B cell (primary cell): Measurements from ENCODE around the gene PSTPIP1. TPM values are rescaled to one million over a fixed set of nuclear protein-coding genes. Genes with fewer than 3 reads are reported as not detected.

Experiments
- ATAC-seq: fragments of 200-7000 bp; cut with Tn5 transposase; one replicate; pipeline ENCODE4 v1.10.0; 2021; ENCODE audit warnings: low read depth, mild to moderate bottlenecking, moderate number of reproducible peaks, moderate library complexity
- CTCF ChIA-PET: fragments of 350-600 bp; sonication (Branson Sonifier 250); formaldehyde crosslinking; loops from one replicate; lab custom pipeline; 2021; ENCODE audit warnings: antibody characterized with exemption, inconsistent platforms; lab: Charles Lee
- POLR2A ChIA-PET: fragments of 350-600 bp; sonication (Branson Sonifier 250); formaldehyde crosslinking; loops from one replicate; lab custom pipeline; 2021; ENCODE audit warnings: antibody characterized with exemption; lab: Charles Lee
- DNase-seq: peaks from one replicate; pipeline ENCODE4 v3.0.0; 2013
- H2AFZ ChIP-seq: 2 replicates; pipeline ENCODE4 v1.6.1; 2012; ENCODE audit warnings: mild to moderate bottlenecking, low read depth, low read length; ENCODE audit not compliant: insufficient read depth, poor library complexity, severe bottlenecking
- H3K27ac ChIP-seq, 2 donors: 1 replicate in 1 of 2; 2 replicates in 1 of 2; pipeline ENCODE4 v1.5.1; 2012 to 2013; ENCODE audit warnings: low read length in 2 of 2, mild to moderate bottlenecking in 2 of 2, moderate library complexity in 1 of 2
- H3K27me3 ChIP-seq, 4 experiments: fragments of 200-600 bp in 1 of 4; sonication (generic) in 1 of 4; replicated peaks in 1 of 4; 1 replicate in 2 of 4; 2 replicates in 2 of 4; pipeline versions ENCODE4 v1.6.1 to v1.7.0; 2013 to 2016; ENCODE audit warnings: low read length in 3 of 4, mild to moderate bottlenecking in 2 of 4, mixed read lengths in 1 of 4, moderate library complexity in 1 of 4; ENCODE audit not compliant: insufficient read depth in 4 of 4, control insufficient read depth in 3 of 4; ENCODE audit errors: control extremely low read depth in 1 of 4
- H3K36me3 ChIP-seq, 2 experiments: replicated peaks in 1 of 2; 1 replicate in 1 of 2; 2 replicates in 1 of 2; pipeline versions ENCODE4 v1.6.1 to v1.7.1; 2013; ENCODE audit warnings: low read length in 1 of 2; ENCODE audit not compliant: insufficient read depth in 2 of 2, control insufficient read depth in 1 of 2; ENCODE audit errors: control extremely low read depth in 1 of 2, extremely low read depth in 1 of 2
- H3K4me1 ChIP-seq, 2 donors: fragments of 200-600 bp in 1 of 2; sonication (generic) in 1 of 2; 1 replicate in 1 of 2; 2 replicates in 1 of 2; pipeline versions ENCODE4 v1.5.1 to v1.6.1; 2013 to 2017; ENCODE audit warnings: low read length in 2 of 2; ENCODE audit not compliant: control insufficient read depth in 2 of 2, insufficient read depth in 2 of 2
- H3K4me2 ChIP-seq: replicated peaks from 2 replicates; pipeline ENCODE3; 2012; ENCODE audit warnings: mild to moderate bottlenecking, low read depth, low read length; ENCODE audit not compliant: poor library complexity, severe bottlenecking
- H3K4me3 ChIP-seq, 5 experiments: fragments of 200-600 bp in 1 of 5; sonication (generic) in 1 of 5; 1 replicate in 3 of 5; 2 replicates in 2 of 5; pipeline versions ENCODE4 v1.5.1 to v1.7.0; 2011 to 2016; ENCODE audit warnings: low read length in 4 of 5, mild to moderate bottlenecking in 4 of 5, low read depth in 2 of 5, control low read depth in 1 of 5, moderate library complexity in 1 of 5; ENCODE audit not compliant: insufficient read depth in 1 of 5; ENCODE audit errors: control extremely low read depth in 1 of 5, extremely low read depth in 1 of 5
- H3K79me2 ChIP-seq: fragments of 200-600 bp; sonication (generic); one replicate; pipeline ENCODE4 v1.6.0; 2016; ENCODE audit warnings: low read length; ENCODE audit not compliant: control insufficient read depth, insufficient read depth
- H3K9ac ChIP-seq: fragments of 200-600 bp; sonication (generic); 2 replicates; pipeline ENCODE4 v1.6.1; 2017; ENCODE audit warnings: mild to moderate bottlenecking, low read length, moderate library complexity
- H3K9me3 ChIP-seq, 3 donors: one replicate each; pipeline versions ENCODE4 v1.6.1 to v1.7.1; 2013; ENCODE audit warnings: low read length in 2 of 3; ENCODE audit not compliant: control insufficient read depth in 2 of 3, insufficient read depth in 1 of 3; ENCODE audit errors: control extremely low read depth in 1 of 3
- H4K20me1 ChIP-seq: 2 replicates; pipeline ENCODE4 v1.6.0; 2012; ENCODE audit warnings: mild to moderate bottlenecking, low read length; ENCODE audit not compliant: insufficient read depth, control insufficient read depth, poor library complexity, severe bottlenecking
- H3K27ac Mint-ChIP-seq: one replicate; pipeline ENCODE4 v1.8.0; 2021; ENCODE audit warnings: mixed read lengths
- H3K27me3 Mint-ChIP-seq: one replicate; pipeline ENCODE4 v1.8.0; 2021; ENCODE audit warnings: mixed read lengths
- H3K4me1 Mint-ChIP-seq: one replicate; pipeline ENCODE4 v1.8.0; 2021; ENCODE audit warnings: mixed read lengths
- H3K4me3 Mint-ChIP-seq: one replicate; pipeline ENCODE4 v1.8.0; 2021; ENCODE audit warnings: mixed read lengths
- H3K9me3 Mint-ChIP-seq: one replicate; pipeline ENCODE4 v1.8.0; 2022; ENCODE audit warnings: mixed read lengths; ENCODE audit not compliant: insufficient read depth
- EZH2 ChIP-seq: IDR thresholded peaks from 2 replicates; pipeline ENCODE4 v1.6.1; 2012; ENCODE audit warnings: borderline replicate concordance, low read depth, mild to moderate bottlenecking, moderate library complexity, low read length; ENCODE audit not compliant: insufficient read depth, poor library complexity, severe bottlenecking
- WGBS: methylation state at CpG from one replicate; pipeline ENCODE4 v1.1.5; 2013; ENCODE audit warnings: missing lambda C conversion rate; ENCODE audit not compliant: insufficient coverage; 5-methylcytosine and 5-hydroxymethylcytosine counted together
- intact Hi-C: fragments of 100-400 bp; cut with micrococcal nuclease; formaldehyde crosslinking; loops from one replicate; pipeline ENCODE4 v1.10.0; 2022
- polyA plus RNA-seq: library from polyadenylated mRNA; depleted of rRNA; stranded (reverse); fragments of >200 nt; gene quantifications from 2 replicates; pipeline ENCODE4 v1.2.3, GENCODE V29; 2012
- total RNA-seq, 2 donors: library from RNA; stranded (reverse); fragments of 120-200 nt in 1 of 2; gene quantifications; 1 replicate in 1 of 2; 2 replicates in 1 of 2; pipeline versions ENCODE4 v1.2.3 to v1.2.4, GENCODE V29; 2013 to 2022
- TF ChIP-seq, protein P1 (sequence below): fragments of 200-600 bp; IDR thresholded peaks from one replicate; pipeline ENCODE4 v1.8.0; 2022; ENCODE audit warnings: antibody characterized with exemption, mild to moderate bottlenecking

The PSTPIP1 gene
- total and polyA plus RNA-seq, 2 donors (not counting 1 experiment from before 2014, with no cell fraction given) = 69.0 to 79.3 TPM

GRCh38 chr15:77015646-77016320 lies 20.9 kb downstream of the PSTPIP1 start:
- Histone ChIP-seq H3K27me3 (no peaks in the 10 kb centered on the region), H3K4me1 (peaks cover 38 to 82% of the 10 kb centered on the region in 2 donors), H3K9ac (no peak overlapping the region), H3K9me3 (no peaks in the 10 kb centered on the region), H2AFZ (no peak overlapping the region), H3K79me2 (peaks cover 63% of the 10 kb centered on the region), H4K20me1 (peaks cover 84% of the 10 kb centered on the region), H3K4me3 (no peak overlapping the region), H3K36me3 (peaks cover 0 to 31% of the 10 kb centered on the region in 2 experiments), H3K27ac (no peak overlapping the region), H3K4me2 (peak overlapping the region; percentile 62)
- TF ChIP-seq EZH2 = no peak
- TF ChIP-seq, protein P1, sequence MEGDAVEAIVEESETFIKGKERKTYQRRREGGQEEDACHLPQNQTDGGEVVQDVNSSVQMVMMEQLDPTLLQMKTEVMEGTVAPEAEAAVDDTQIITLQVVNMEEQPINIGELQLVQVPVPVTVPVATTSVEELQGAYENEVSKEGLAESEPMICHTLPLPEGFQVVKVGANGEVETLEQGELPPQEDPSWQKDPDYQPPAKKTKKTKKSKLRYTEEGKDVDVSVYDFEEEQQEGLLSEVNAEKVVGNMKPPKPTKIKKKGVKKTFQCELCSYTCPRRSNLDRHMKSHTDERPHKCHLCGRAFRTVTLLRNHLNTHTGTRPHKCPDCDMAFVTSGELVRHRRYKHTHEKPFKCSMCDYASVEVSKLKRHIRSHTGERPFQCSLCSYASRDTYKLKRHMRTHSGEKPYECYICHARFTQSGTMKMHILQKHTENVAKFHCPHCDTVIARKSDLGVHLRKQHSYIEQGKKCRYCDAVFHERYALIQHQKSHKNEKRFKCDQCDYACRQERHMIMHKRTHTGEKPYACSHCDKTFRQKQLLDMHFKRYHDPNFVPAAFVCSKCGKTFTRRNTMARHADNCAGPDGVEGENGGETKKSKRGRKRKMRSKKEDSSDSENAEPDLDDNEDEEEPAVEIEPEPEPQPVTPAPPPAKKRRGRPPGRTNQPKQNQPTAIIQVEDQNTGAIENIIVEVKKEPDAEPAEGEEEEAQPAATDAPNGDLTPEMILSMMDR = no peak
- no peaks in the 10 kb centered on the region for H3K9me3 Mint-ChIP-seq
- WGBS = 66% methylated on average over 19 of the region's 21 CpGs
- POLR2A ChIA-PET = no interaction called here
- H3K4me1 Mint-ChIP-seq = peaks cover 54% of the 10 kb centered on the region
- peak overlapping the region; percentile 41 for H3K27ac Mint-ChIP-seq
- intact Hi-C loops = no loop called here
- CTCF ChIA-PET = interaction anchor here (1.0 to 1.8 kb wide), 4 partner anchors 9 to 91 kb away, joined by 3 to 8 read pairs (median 4); no protein-coding TSS in a partner anchor
- H3K4me3 Mint-ChIP-seq = no peak overlapping the region
- DNase-seq (no peak), ATAC-seq (no peak)
- H3K27me3 Mint-ChIP-seq = no peaks in the 10 kb centered on the region

DNA sequence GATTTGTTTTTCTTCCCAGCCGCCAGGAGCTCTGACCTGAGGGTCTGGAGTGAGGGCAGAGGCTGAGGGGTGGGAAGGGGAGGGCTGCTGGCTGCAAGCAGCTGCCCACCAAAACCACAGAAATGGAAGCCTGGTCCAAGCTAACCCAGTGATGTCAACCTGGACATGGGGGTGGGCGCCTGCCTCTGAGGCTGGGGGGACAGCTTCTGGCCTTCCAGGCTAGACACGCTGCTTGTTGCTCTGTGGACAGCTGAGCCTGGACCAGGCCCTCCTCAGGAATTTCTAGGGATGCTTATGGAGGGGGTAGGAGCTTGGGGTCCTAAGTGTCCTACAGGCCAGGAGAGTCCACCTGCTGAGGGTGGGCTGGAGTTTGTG lies 21.4 kb downstream of the PSTPIP1 start:
- no peak for ATAC-seq
- Histone ChIP-seq H4K20me1 (peaks cover 79% of the 10 kb centered on the region), H3K4me2 (peak overlapping the region; percentile 62), H3K79me2 (peaks cover 61% of the 10 kb centered on the region), H3K27me3 (no peaks in the 10 kb centered on the region), H2AFZ (no peak overlapping the region), H3K4me3 (no peak overlapping the region), H3K9me3 (no peaks in the 10 kb centered on the region), H3K4me1 (peaks cover 36 to 81% of the 10 kb centered on the region in 2 donors), H3K9ac (no peak overlapping the region), H3K27ac (no peak overlapping the region), H3K36me3 (peaks cover 0 to 34% of the 10 kb centered on the region in 2 experiments)
- Mint-ChIP-seq H3K27ac (no peak overlapping the region), H3K4me1 (peaks cover 49% of the 10 kb centered on the region), H3K9me3 (no peaks in the 10 kb centered on the region), H3K4me3 (no peak overlapping the region), H3K27me3 (no peaks in the 10 kb centered on the region)
- 92% methylated on average over 3 of the region's 3 CpGs for WGBS
- ChIA-PET POLR2A (no interaction called here), CTCF (interaction anchor here (1.0 to 1.8 kb wide), 5 partner anchors 9 to 527 kb away, joined by 3 to 8 read pairs (median 3); no protein-coding TSS in a partner anchor)
- no peak for TF ChIP-seq EZH2
- TF ChIP-seq, protein P1 = no peak
- intact Hi-C loops = no loop called here
- DNase-seq = no peak
